ENCODE data around the gene MACROD1. TPM values are rescaled to one million over a fixed set of nuclear protein-coding genes. Genes with fewer than 3 reads are reported as not detected.
"Not testable (repeated sequence)": the region's sequence is repeated elsewhere in the genome, so short reads cannot be mapped to it uniquely, and the experiment has no call there.

The MACROD1 gene
- total and polyA plus RNA-seq, 2 donors (not counting 1 experiment from before 2014, with no cell fraction given) = 2.7 to 8.6 TPM

GRCh38 chr11:64049509-64049908 is 116.4 kb downstream of the MACROD1 start:
- Histone ChIP-seq H3K4me1 (ENCODE audit: control insufficient read depth in 2 of 2, insufficient read depth in 2 of 2, low read length in 2 of 2) (no peaks in the 10 kb centered on the region), H3K27me3 (replicated peaks in 1 of 4; ENCODE audit: control extremely low read depth in 1 of 4, control insufficient read depth in 3 of 4, insufficient read depth in 4 of 4, low read length in 3 of 4) (no peaks in the 10 kb centered on the region), H3K36me3 (replicated peaks in 1 of 2; ENCODE audit: control extremely low read depth in 1 of 2, control insufficient read depth in 1 of 2, extremely low read depth in 1 of 2, insufficient read depth in 2 of 2, low read length in 1 of 2) (no peaks in the 10 kb centered on the region), H3K9ac (ENCODE audit: low read length) (no peak overlapping the region), H3K27ac (ENCODE audit: low read length in 2 of 2) (no peak overlapping the region), H3K4me2 (replicated peaks; ENCODE audit: low read depth, low read length, poor library complexity, severe bottlenecking) (no peak overlapping the region), H3K4me3 (ENCODE audit: control extremely low read depth in 1 of 5, extremely low read depth in 1 of 5, insufficient read depth in 1 of 5, low read depth in 2 of 5, low read length in 4 of 5) (no peak overlapping the region), H4K20me1 (ENCODE audit: control insufficient read depth, insufficient read depth, low read length, poor library complexity, severe bottlenecking) (no peaks in the 10 kb centered on the region), H3K79me2 (ENCODE audit: control insufficient read depth, insufficient read depth, low read length) (no peaks in the 10 kb centered on the region), H3K9me3 (ENCODE audit: control extremely low read depth in 1 of 3, control insufficient read depth in 2 of 3, insufficient read depth in 1 of 3, low read length in 2 of 3) (no peaks in the 10 kb centered on the region), H2AFZ (ENCODE audit: insufficient read depth, low read depth, low read length, poor library complexity, severe bottlenecking) (no peak overlapping the region)
- TF ChIP-seq CTCF (IDR thresholded peaks at IDR 0.05) (no peak), EZH2 (IDR thresholded peaks at IDR 0.05; ENCODE audit: borderline replicate concordance, insufficient read depth, low read depth, low read length, poor library complexity, severe bottlenecking) (no peak)
- DNase-seq (no peak), ATAC-seq (ENCODE audit: low read depth) (no peak)
- intact Hi-C loops (cut with micrococcal nuclease) = no loop called here
- ChIA-PET CTCF (interaction anchor here (0.5 kb wide), 1 partner anchor 17 kb away, joined by 3 read pairs; no protein-coding TSS in a partner anchor), POLR2A (no interaction called here)
- Mint-ChIP-seq H3K4me1 (no peaks in the 10 kb centered on the region), H3K27me3 (no peaks in the 10 kb centered on the region), H3K4me3 (no peak overlapping the region), H3K27ac (no peak overlapping the region), H3K9me3 (ENCODE audit: insufficient read depth) (no peaks in the 10 kb centered on the region)
- 91% methylated on average over 6 of the region's 8 CpGs for WGBS (ENCODE audit: insufficient coverage)

- no peaks in the 10 kb centered on the region for H3K4me1 ChIP-seq (ENCODE audit: control insufficient read depth in 2 of 2, insufficient read depth in 2 of 2, low read length in 2 of 2)
- Mint-ChIP-seq H3K4me1 (no peaks in the 10 kb centered on the region), H3K27ac (no peak overlapping the region), H3K4me3 (no peak overlapping the region), H3K27me3 (no peaks in the 10 kb centered on the region), H3K9me3 (ENCODE audit: insufficient read depth) (no peaks in the 10 kb centered on the region)
- H3K27me3 ChIP-seq (replicated peaks in 1 of 4; ENCODE audit: control extremely low read depth in 1 of 4, control insufficient read depth in 3 of 4, insufficient read depth in 4 of 4, low read length in 3 of 4) = no peaks in the 10 kb centered on the region
- H3K36me3 ChIP-seq (replicated peaks in 1 of 2; ENCODE audit: control extremely low read depth in 1 of 2, control insufficient read depth in 1 of 2, extremely low read depth in 1 of 2, insufficient read depth in 2 of 2, low read length in 1 of 2) = no peaks in the 10 kb centered on the region
- TF ChIP-seq EZH2 (IDR thresholded peaks at IDR 0.05; ENCODE audit: borderline replicate concordance, insufficient read depth, low read depth, low read length, poor library complexity, severe bottlenecking) (no peak), CTCF (IDR thresholded peaks at IDR 0.05) (no peak)
- DNase-seq (no peak), ATAC-seq (ENCODE audit: low read depth) (no peak)
- POLR2A ChIA-PET = interaction anchor here (0.7 kb wide), 1 partner anchor 133 kb away, joined by 4 read pairs; no protein-coding TSS in a partner anchor
- no peak overlapping the region for H3K4me2 ChIP-seq (replicated peaks; ENCODE audit: low read depth, low read length, poor library complexity, severe bottlenecking)
- CTCF ChIA-PET = interaction anchor here (0.7 kb wide), 1 partner anchor 399 kb away, joined by 3 read pairs; no protein-coding TSS in a partner anchor
- no peak overlapping the region for H2AFZ ChIP-seq (ENCODE audit: insufficient read depth, low read depth, low read length, poor library complexity, severe bottlenecking)
- no peak overlapping the region for H3K9ac ChIP-seq (ENCODE audit: low read length)
- no peak overlapping the region for H3K27ac ChIP-seq (ENCODE audit: low read length in 2 of 2)
- intact Hi-C loops (cut with micrococcal nuclease) = no loop called here
- H3K4me3 ChIP-seq (ENCODE audit: control extremely low read depth in 1 of 5, extremely low read depth in 1 of 5, insufficient read depth in 1 of 5, low read depth in 2 of 5, low read length in 4 of 5) = no peak overlapping the region
- no peaks in the 10 kb centered on the region for H4K20me1 ChIP-seq (ENCODE audit: control insufficient read depth, insufficient read depth, low read length, poor library complexity, severe bottlenecking)
- no peaks in the 10 kb centered on the region for H3K79me2 ChIP-seq (ENCODE audit: control insufficient read depth, insufficient read depth, low read length)
- no peaks in the 10 kb centered on the region for H3K9me3 ChIP-seq (ENCODE audit: control extremely low read depth in 1 of 3, control insufficient read depth in 2 of 3, insufficient read depth in 1 of 3, low read length in 2 of 3)
- WGBS (ENCODE audit: insufficient coverage) = 91% methylated on average over 19 of the region's 19 CpGs
Observed at GRCh38 chr11:64048042-64048854, 117.7 kb downstream of the MACROD1 start.

- H3K4me1 Mint-ChIP-seq; H4K20me1 ChIP-seq (ENCODE audit: control insufficient read depth, insufficient read depth, low read length, poor library complexity, severe bottlenecking); DNase-seq; H3K27me3 Mint-ChIP-seq; H3K9ac ChIP-seq (ENCODE audit: low read length); intact Hi-C loops (cut with micrococcal nuclease); ATAC-seq (ENCODE audit: low read depth); H3K27ac Mint-ChIP-seq; H3K9me3 ChIP-seq (ENCODE audit: control extremely low read depth in 1 of 3, control insufficient read depth in 2 of 3, insufficient read depth in 1 of 3, low read length in 2 of 3); H3K79me2 ChIP-seq (ENCODE audit: control insufficient read depth, insufficient read depth, low read length); H3K4me3 ChIP-seq (ENCODE audit: control extremely low read depth in 1 of 5, extremely low read depth in 1 of 5, insufficient read depth in 1 of 5, low read depth in 2 of 5, low read length in 4 of 5); H3K27me3 ChIP-seq (replicated peaks in 1 of 4; ENCODE audit: control extremely low read depth in 1 of 4, control insufficient read depth in 3 of 4, insufficient read depth in 4 of 4, low read length in 3 of 4); CTCF ChIA-PET; H3K36me3 ChIP-seq (replicated peaks in 1 of 2; ENCODE audit: control extremely low read depth in 1 of 2, control insufficient read depth in 1 of 2, extremely low read depth in 1 of 2, insufficient read depth in 2 of 2, low read length in 1 of 2); H2AFZ ChIP-seq (ENCODE audit: insufficient read depth, low read depth, low read length, poor library complexity, severe bottlenecking); H3K4me1 ChIP-seq (ENCODE audit: control insufficient read depth in 2 of 2, insufficient read depth in 2 of 2, low read length in 2 of 2); H3K4me2 ChIP-seq (replicated peaks; ENCODE audit: low read depth, low read length, poor library complexity, severe bottlenecking); H3K4me3 Mint-ChIP-seq; H3K27ac ChIP-seq (ENCODE audit: low read length in 2 of 2); H3K9me3 Mint-ChIP-seq (ENCODE audit: insufficient read depth): not testable (repeated sequence)
- WGBS (ENCODE audit: insufficient coverage) = 98% methylated on average over 5 of the region's 8 CpGs
- POLR2A ChIA-PET = interaction anchor here (0.7 kb wide), 1 partner anchor 134 kb away, joined by 4 read pairs; no protein-coding TSS in a partner anchor
Observed at GRCh38 chr11:64047373-64047772, 118.5 kb downstream of the MACROD1 start.

All from B cell (primary cell).